IPS DF 4.7 (cell line): ENCODE data around the gene CAMK2N2.
A peak's percentile ranks its signal among the peaks of the same experiment; 100 is the strongest.
"Not testable (repeated sequence)": the region's sequence is repeated elsewhere in the genome, so short reads cannot be mapped to it uniquely, and the experiment has no call there.

ENCODE experiments used
- DNase-seq: peaks from one replicate; pipeline ENCODE4 v3.0.0-alpha.2; 2013; ENCODE audit warnings: low spot score; ENCODE audit errors: extremely low read depth

Gene CAMK2N2

GRCh38 chr3:184275381-184275701 is 14.0 kb upstream of the CAMK2N2 start:
- DNase-seq, result no peak

GRCh38 chr3:184272269-184272668 is 10.9 kb upstream of the CAMK2N2 start:
- no peak for DNase-seq

GRCh38 chr3:184267249-184267648 is 5.9 kb upstream of the CAMK2N2 start:
- not testable (repeated sequence) for DNase-seq

GRCh38 chr3:184262764-184263179 is 1.4 kb upstream of the CAMK2N2 start:
- DNase-seq, result no peak

GRCh38 chr3:184261854-184262763 is 756 bp upstream of the CAMK2N2 start:
- no peak for DNase-seq

- DNase-seq, result no peak
Observed at GRCh38 chr3:184260724-184261269, 556 bp downstream of the CAMK2N2 start.

- no peak for DNase-seq
Observed at GRCh38 chr3:184259878-184260723, 1.3 kb downstream of the CAMK2N2 start.

GRCh38 chr3:184259396-184259877 is 1.9 kb downstream of the CAMK2N2 start:
- DNase-seq, result no peak

- no peak for DNase-seq
Observed at GRCh38 chr3:184258926-184259325, 2.4 kb downstream of the CAMK2N2 start.

GRCh38 chr3:184257083-184257915 is 4.1 kb downstream of the CAMK2N2 start:
- no peak for DNase-seq

- no peak for DNase-seq
Observed at GRCh38 chr3:184255291-184256039, 5.9 kb downstream of the CAMK2N2 start.

- DNase-seq, result peak; percentile 94
Observed at GRCh38 chr3:184250167-184250828, 11.1 kb downstream of the CAMK2N2 start.

- DNase-seq, result peak; percentile 97
Observed at GRCh38 chr3:184249412-184250166, 11.8 kb downstream of the CAMK2N2 start, which contains the start of gene EEF1AKMT4. Gene EEF1AKMT4, plus strand, starts transcription at chr3:184249672. Its CDS starts 23 bp downstream, at chr3:184249695.

- DNase-seq, result no peak
Observed at GRCh38 chr3:184248454-184249411, 12.6 kb downstream of the CAMK2N2 start, which contains the start of gene ALG3. Gene ALG3, minus strand, starts transcription at chr3:184248962. Its CDS starts 22 bp downstream, at chr3:184248940.

- DNase-seq, result no peak
Observed at GRCh38 chr3:184242297-184242685, 19.1 kb downstream of the CAMK2N2 start.

- no peak for DNase-seq
Observed at GRCh38 chr3:184241447-184242296, 19.7 kb downstream of the CAMK2N2 start.

- DNase-seq, result no peak
Observed at GRCh38 chr3:184241141-184241446, 20.3 kb downstream of the CAMK2N2 start.
